H9 (cell line): ENCODE measurements around the gene KAZN. TPM values are rescaled to one million over a fixed set of nuclear protein-coding genes. Genes with fewer than 3 reads are reported as not detected.

Experiments used
- DNase-seq: peaks from one replicate; pipeline ENCODE4 v3.0.0-alpha.2; 2017
- H2AFZ ChIP-seq: one replicate; pipeline ENCODE4 v1.6.1; 2013; ENCODE audit warnings: mild to moderate bottlenecking, low read length, control low read depth, moderate library complexity
- H2AK5ac ChIP-seq: 2 replicates; pipeline ENCODE4 v1.6.1; 2013; ENCODE audit warnings: low read length, control low read depth, mixed read lengths; ENCODE audit not compliant: insufficient read length
- H2BK120ac ChIP-seq: one replicate; pipeline ENCODE4 v1.6.1; 2013; ENCODE audit warnings: low read depth, mild to moderate bottlenecking, low read length, control low read depth, inconsistent platforms; ENCODE audit not compliant: poor library complexity, severe bottlenecking
- H2BK12ac ChIP-seq: 2 replicates; pipeline ENCODE4 v1.6.1; 2013; ENCODE audit warnings: low read length, control low read depth, mixed read lengths, low read depth; ENCODE audit not compliant: insufficient read length
- H2BK15ac ChIP-seq: 2 replicates; pipeline ENCODE4 v1.6.1; 2013; ENCODE audit warnings: low read depth, low read length, control low read depth
- H2BK20ac ChIP-seq: one replicate; pipeline ENCODE4 v1.6.1; 2013; ENCODE audit warnings: low read depth, mild to moderate bottlenecking, low read length, control low read depth, inconsistent platforms; ENCODE audit not compliant: poor library complexity, severe bottlenecking
- H2BK5ac ChIP-seq: 2 replicates; pipeline ENCODE4 v1.6.1; 2013; ENCODE audit warnings: low read length, control low read depth, mixed read lengths; ENCODE audit not compliant: insufficient read length
- H3K14ac ChIP-seq: 2 replicates; pipeline ENCODE4 v1.6.1; 2013; ENCODE audit warnings: low read length, control low read depth; ENCODE audit not compliant: insufficient read depth
- H3K18ac ChIP-seq: 2 replicates; pipeline ENCODE4 v1.6.1; 2013; ENCODE audit warnings: low read depth, mild to moderate bottlenecking, mixed read lengths, low read length, control low read depth; ENCODE audit not compliant: insufficient read length
- H3K23ac ChIP-seq: 2 replicates; pipeline ENCODE4 v1.6.1; 2013; ENCODE audit warnings: low read length, control low read depth, mixed read lengths, low read depth; ENCODE audit not compliant: insufficient read length
- H3K23me2 ChIP-seq: 2 replicates; pipeline ENCODE4 v1.6.1; 2013; ENCODE audit warnings: low read depth, mild to moderate bottlenecking, mixed read lengths, low read length, control low read depth; ENCODE audit not compliant: insufficient read length, poor library complexity, severe bottlenecking
- H3K27ac ChIP-seq: 2 replicates; pipeline ENCODE4 v1.5.1; 2013; ENCODE audit warnings: low read length, control low read depth, mixed read lengths, low read depth; ENCODE audit not compliant: insufficient read length
- H3K27me3 ChIP-seq: 2 replicates; pipeline ENCODE4 v1.6.1; 2013; ENCODE audit warnings: low read length, control low read depth, inconsistent platforms; ENCODE audit not compliant: insufficient read depth
- H3K4ac ChIP-seq: 2 replicates; pipeline ENCODE4 v1.6.1; 2013; ENCODE audit warnings: low read depth, mild to moderate bottlenecking, control low read depth, inconsistent platforms, low read length, moderate library complexity
- H3K4me1 ChIP-seq: 2 replicates; pipeline ENCODE4 v1.6.1; 2013; ENCODE audit warnings: low read length, control low read depth, inconsistent platforms; ENCODE audit not compliant: insufficient read depth
- H3K4me2 ChIP-seq: 2 replicates; pipeline ENCODE4 v1.6.1; 2013; ENCODE audit warnings: low read length, control low read depth, mixed read lengths; ENCODE audit not compliant: insufficient read length, insufficient read depth
- H3K56ac ChIP-seq: 2 replicates; pipeline ENCODE4 v1.6.1; 2013; ENCODE audit warnings: low read depth, mild to moderate bottlenecking, mixed read lengths, low read length, control low read depth; ENCODE audit not compliant: insufficient read length
- H3K79me1 ChIP-seq: 2 replicates; pipeline ENCODE4 v1.6.1; 2013; ENCODE audit warnings: low read depth, mild to moderate bottlenecking, moderate library complexity, low read length, control low read depth, inconsistent platforms; ENCODE audit not compliant: insufficient read depth, poor library complexity, severe bottlenecking
- H3K79me2 ChIP-seq: 2 replicates; pipeline ENCODE4 v1.6.1; 2013; ENCODE audit warnings: low read length, control low read depth, inconsistent platforms; ENCODE audit not compliant: insufficient read depth
- H3K9ac ChIP-seq: 2 replicates; pipeline ENCODE4 v1.6.1; 2013; ENCODE audit warnings: low read length, control low read depth, mixed read lengths; ENCODE audit not compliant: insufficient read length; ENCODE audit errors: extremely low read depth
- H3K9me3 ChIP-seq: one replicate; pipeline ENCODE4 v1.6.1; 2013; ENCODE audit warnings: low read depth, low read length, inconsistent platforms; ENCODE audit not compliant: control insufficient read depth
- H3T11ph ChIP-seq: one replicate; pipeline ENCODE4 v1.6.1; 2013; ENCODE audit warnings: mild to moderate bottlenecking, low read length, control low read depth, inconsistent platforms
- H4K20me1 ChIP-seq: one replicate; pipeline ENCODE4 v1.6.1; 2013; ENCODE audit not compliant: control insufficient read depth, insufficient read length, insufficient read depth
- H4K5ac ChIP-seq: 2 replicates; pipeline ENCODE4 v1.6.1; 2013; ENCODE audit warnings: low read depth, mild to moderate bottlenecking, mixed read lengths, low read length, control low read depth; ENCODE audit not compliant: insufficient read length
- H4K8ac ChIP-seq: replicated peaks from 2 replicates; pipeline ENCODE4 v1.6.1; 2013; ENCODE audit warnings: low read length, control low read depth, mixed read lengths, low read depth; ENCODE audit not compliant: insufficient read length
- H4K91ac ChIP-seq: 2 replicates; pipeline ENCODE4 v1.6.1; 2013; ENCODE audit warnings: low read depth, mild to moderate bottlenecking, moderate library complexity, mixed read lengths, low read length, control low read depth; ENCODE audit not compliant: insufficient read length
- H3K27ac Mint-ChIP-seq, 3 experiments: 2 replicates in 2 of 3; 3 replicates in 1 of 3; pipeline ENCODE4 v1.8.0; 2020 to 2021; ENCODE audit warnings: mixed read lengths in 3 of 3, mild to moderate bottlenecking in 1 of 3, moderate library complexity in 1 of 3
- H3K27me3 Mint-ChIP-seq: 2 replicates; pipeline ENCODE4 v1.8.0; 2021; ENCODE audit warnings: low read depth, mild to moderate bottlenecking, moderate library complexity, mixed read lengths
- H3K36me3 Mint-ChIP-seq, 3 experiments: 2 replicates in 2 of 3; 3 replicates in 1 of 3; pipeline ENCODE4 v1.8.0; 2020 to 2021; ENCODE audit warnings: low read depth in 3 of 3, mixed read lengths in 3 of 3; ENCODE audit not compliant: insufficient read depth in 1 of 3
- H3K4me1 Mint-ChIP-seq, 2 experiments: 2 replicates each; pipeline ENCODE4 v1.8.0; 2020; ENCODE audit warnings: mixed read lengths in 2 of 2
- H3K4me3 Mint-ChIP-seq, 2 experiments: 2 replicates in 1 of 2; 3 replicates in 1 of 2; pipeline ENCODE4 v1.8.0; 2020 to 2021; ENCODE audit warnings: mild to moderate bottlenecking in 2 of 2, mixed read lengths in 2 of 2, moderate library complexity in 1 of 2
- H3K9me3 Mint-ChIP-seq, 2 experiments: 2 replicates in 1 of 2; 3 replicates in 1 of 2; pipeline ENCODE4 v1.8.0; 2020; ENCODE audit warnings: mild to moderate bottlenecking in 2 of 2, mixed read lengths in 2 of 2, moderate library complexity in 1 of 2
- CTCF ChIP-seq: fragments of 200-600 bp; sonication (generic); conservative IDR thresholded peaks from 3 replicates; pipeline ENCODE4 v1.8.0; 2021; ENCODE audit warnings: antibody characterized with exemption, mild to moderate bottlenecking
- WGBS: extraction: QIAGEN DNeasy Blood & Tissue Kit; methylation state at CpG from one replicate; pipeline ENCODE4 v1.1.7; 2013; ENCODE audit warnings: missing lambda C conversion rate, low lambda C conversion rate, mixed read lengths; ENCODE audit not compliant: insufficient read length; ENCODE audit errors: extremely low coverage; 5-methylcytosine and 5-hydroxymethylcytosine counted together
- total RNA-seq: library from RNA; stranded (reverse); gene quantifications from 2 replicates; pipeline ENCODE4 v1.2.1, GENCODE V29; 2021

The KAZN gene
- total RNA-seq, 1 experiment from 2014 or later = 7.6 TPM

GRCh38 chr1:14599183-14599791, 802 bp downstream of the KAZN start:
- no peaks in the 10 kb centered on the region for H3K79me2 ChIP-seq
- DNase-seq = peak; percentile 43
- WGBS = no CpG with 5 or more reads among the region's 43 CpGs

More at GRCh38 chr1:14599183-14599791, 802 bp downstream of the KAZN start:
- H3K23me2 ChIP-seq = peaks cover 14% of the 10 kb centered on the region
- no peak overlapping the region for H3K27ac ChIP-seq
- Mint-ChIP-seq H3K27ac (no peak overlapping the region), H3K27me3 (peaks cover 38% of the 10 kb centered on the region), H3K4me1 (peaks cover 55 to 56% of the 10 kb centered on the region in 2 experiments), H3K36me3 (no peaks in the 10 kb centered on the region), H3K4me3 (peak overlapping the region; percentile 77 to 89), H3K9me3 (no peaks in the 10 kb centered on the region; a peak in 1 of 5 replicates)
- peak overlapping the region; percentile 60 for H3K14ac ChIP-seq
- H3K9me3 ChIP-seq = no peaks in the 10 kb centered on the region
- H2BK5ac ChIP-seq = no peak overlapping the region
- H3K9ac ChIP-seq = peak overlapping the region; percentile 30
- H4K8ac ChIP-seq = no peak overlapping the region
- peaks cover 9% of the 10 kb centered on the region; the same call in 1 of the 2 replicates for H3K27me3 ChIP-seq
- TF ChIP-seq CTCF = no peak
- peak overlapping the region; percentile 46 for H3K18ac ChIP-seq
- no peak overlapping the region for H2BK12ac ChIP-seq
- H2AK5ac ChIP-seq = no peak overlapping the region
- no peaks in the 10 kb centered on the region for H4K20me1 ChIP-seq
- no peaks in the 10 kb centered on the region for H3K79me1 ChIP-seq
- no peak overlapping the region for H2BK20ac ChIP-seq
- H3K4ac ChIP-seq = no peak overlapping the region
- H3T11ph ChIP-seq = no peak overlapping the region
- no peak overlapping the region for H3K23ac ChIP-seq
- peak overlapping the region; percentile 87 for H3K4me2 ChIP-seq
- no peak overlapping the region for H2AFZ ChIP-seq
- peaks cover 6% of the 10 kb centered on the region for H3K4me1 ChIP-seq
- no peak overlapping the region for H2BK15ac ChIP-seq
- H4K91ac ChIP-seq = no peak overlapping the region
- H3K56ac ChIP-seq = no peak overlapping the region
- H4K5ac ChIP-seq = no peak overlapping the region
- no peak overlapping the region for H2BK120ac ChIP-seq
